Endothelial cell of umbilical vein (primary cell): Measurements from ENCODE around the gene TBL3.

Experiments used
- CTCF ChIP-seq, 2 donors: IDR thresholded peaks; 1 replicate in 1 of 2; 2 replicates in 1 of 2; pipeline ENCODE4 v1.5.1; 2011; ENCODE audit warnings: low read length in 2 of 2, mild to moderate bottlenecking in 2 of 2, moderate library complexity in 2 of 2, control low read depth in 1 of 2, inconsistent platforms in 1 of 2, low read depth in 1 of 2; ENCODE audit not compliant: insufficient read depth in 1 of 2; ENCODE audit errors: extremely low read depth in 1 of 2
- EZH2 ChIP-seq: IDR thresholded peaks from 2 replicates; pipeline ENCODE4 v1.6.1; 2012; ENCODE audit warnings: borderline replicate concordance, low read depth, mild to moderate bottlenecking, moderate library complexity, low read length, inconsistent platforms; ENCODE audit not compliant: severe bottlenecking
- MYC ChIP-seq: IDR thresholded peaks from one replicate; pipeline ENCODE4 v1.6.1; 2011; ENCODE audit warnings: mild to moderate bottlenecking, low read depth, low read length
- POLR2A ChIP-seq: IDR thresholded peaks from 2 replicates; pipeline ENCODE4 v1.6.1; 2012; ENCODE audit warnings: low read depth, mild to moderate bottlenecking, control low read depth, low read length

- TF ChIP-seq EZH2 (no peak), CTCF (IDR thresholded peaks at IDR 0.05; ENCODE audit: extremely low read depth in 1 of 2, insufficient read depth in 1 of 2, low read depth in 1 of 2, low read length in 2 of 2) (no peak), MYC (no peak), POLR2A (no peak)
Measured at GRCh38 chr16:1972490-1972877, 631 bp downstream of the TBL3 start.
